ENCODE results near the gene ZNF714. TPM values are rescaled to one million over a fixed set of nuclear protein-coding genes. Genes with fewer than 3 reads are reported as not detected.
A peak's percentile ranks its signal among the peaks of the same experiment; 100 is the strongest.

ZNF714 gene
- total RNA-seq (ENCODE audit: low replicate concordance) = 1.7 and 9.7 TPM in 2 replicates

DNA sequence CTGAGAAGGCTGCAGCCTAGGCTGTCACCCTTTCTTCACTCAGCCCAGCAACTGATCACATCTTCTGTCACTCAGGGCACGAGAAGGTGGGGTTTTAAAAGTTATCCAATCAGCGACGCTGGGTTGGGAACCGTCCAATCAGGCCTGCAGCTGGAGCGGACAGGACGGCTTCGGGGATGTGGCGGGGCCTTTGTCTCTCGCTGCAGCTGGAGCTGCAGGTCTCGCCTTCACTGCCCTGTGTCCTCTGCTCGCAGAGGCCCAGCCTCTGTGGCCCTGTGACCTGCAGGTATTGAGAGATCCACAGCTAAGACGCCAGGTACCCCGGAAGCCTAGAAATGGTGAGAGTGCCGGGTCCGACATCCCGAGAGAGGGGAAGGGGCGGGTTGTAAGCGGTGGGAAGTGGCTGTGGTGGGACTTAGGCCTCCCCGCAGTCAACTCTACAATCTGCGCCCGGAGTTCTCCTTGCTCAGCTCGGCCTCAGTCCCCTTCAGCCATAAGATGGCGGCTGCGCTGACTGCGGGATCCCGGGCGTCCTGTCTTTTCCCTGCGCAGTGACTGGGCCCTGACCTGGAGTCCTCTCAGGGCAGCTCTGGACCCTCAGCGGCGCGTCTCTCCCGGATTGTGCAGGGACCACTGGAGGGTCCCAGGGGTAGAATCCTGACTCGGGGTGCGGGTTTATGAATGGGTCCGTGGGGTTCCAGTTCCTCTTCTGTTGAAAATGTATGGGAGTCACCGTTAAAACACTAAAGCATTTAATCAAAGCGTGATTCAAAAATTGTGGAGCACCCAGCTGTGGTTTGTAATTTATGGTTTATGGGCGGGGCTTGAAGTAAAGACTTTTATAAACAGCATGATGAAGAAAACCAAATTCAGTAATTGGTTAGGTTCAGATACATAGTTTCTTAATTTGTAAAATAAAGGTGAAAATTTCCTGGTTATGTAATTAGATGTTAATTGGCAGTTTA is at the start of gene ZNF714:
Gene ZNF714, plus strand, starts transcription at position 193 of the 965 bp plus-strand sequence. CDS start 16,066 bp downstream, outside the sequence.
- TF ChIP-seq, protein P1, sequence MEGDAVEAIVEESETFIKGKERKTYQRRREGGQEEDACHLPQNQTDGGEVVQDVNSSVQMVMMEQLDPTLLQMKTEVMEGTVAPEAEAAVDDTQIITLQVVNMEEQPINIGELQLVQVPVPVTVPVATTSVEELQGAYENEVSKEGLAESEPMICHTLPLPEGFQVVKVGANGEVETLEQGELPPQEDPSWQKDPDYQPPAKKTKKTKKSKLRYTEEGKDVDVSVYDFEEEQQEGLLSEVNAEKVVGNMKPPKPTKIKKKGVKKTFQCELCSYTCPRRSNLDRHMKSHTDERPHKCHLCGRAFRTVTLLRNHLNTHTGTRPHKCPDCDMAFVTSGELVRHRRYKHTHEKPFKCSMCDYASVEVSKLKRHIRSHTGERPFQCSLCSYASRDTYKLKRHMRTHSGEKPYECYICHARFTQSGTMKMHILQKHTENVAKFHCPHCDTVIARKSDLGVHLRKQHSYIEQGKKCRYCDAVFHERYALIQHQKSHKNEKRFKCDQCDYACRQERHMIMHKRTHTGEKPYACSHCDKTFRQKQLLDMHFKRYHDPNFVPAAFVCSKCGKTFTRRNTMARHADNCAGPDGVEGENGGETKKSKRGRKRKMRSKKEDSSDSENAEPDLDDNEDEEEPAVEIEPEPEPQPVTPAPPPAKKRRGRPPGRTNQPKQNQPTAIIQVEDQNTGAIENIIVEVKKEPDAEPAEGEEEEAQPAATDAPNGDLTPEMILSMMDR (IDR thresholded peaks at IDR 0.05; ENCODE audit: insufficient read depth, low read length) = no peak
- DNase-seq (ENCODE audit: low read depth) = peak; percentile 80
- peak within 1 kb of the TSS; percentile 71 for H3K4me3 ChIP-seq (ENCODE audit: low read depth, low read length)

DNA sequence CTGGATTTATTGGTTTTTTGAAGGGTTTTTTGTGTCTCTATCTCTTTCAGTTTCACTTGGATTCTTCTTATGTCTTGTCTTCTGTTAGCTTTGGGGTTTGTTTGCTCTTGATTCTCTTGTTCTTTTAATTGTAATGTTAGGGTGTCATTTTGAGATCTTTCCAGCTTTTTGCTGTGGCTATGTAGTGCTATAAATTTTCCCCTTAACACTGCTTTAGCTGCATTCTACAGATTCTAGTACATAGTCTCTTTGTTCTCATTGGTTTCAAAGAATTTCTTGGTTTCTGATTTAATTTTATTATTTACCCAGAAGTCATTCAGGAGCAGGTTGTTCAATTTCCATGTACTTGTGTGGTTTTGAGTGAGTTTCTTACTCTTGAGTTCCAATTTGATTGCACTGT is 37.0 kb upstream of the ZNF714 start:
- TF ChIP-seq, protein P1 (IDR thresholded peaks at IDR 0.05; ENCODE audit: insufficient read depth, low read length) = no peak
- H3K4me3 ChIP-seq (ENCODE audit: low read depth, low read length) = no peak overlapping the region
- DNase-seq (ENCODE audit: low read depth) = no peak

GRCh38 chr19:21046489-21046888 is 35.5 kb upstream of the ZNF714 start:
- DNase-seq (ENCODE audit: low read depth) = no peak
- no peak overlapping the region for H3K4me3 ChIP-seq (ENCODE audit: low read depth, low read length)
- TF ChIP-seq, protein P1 (IDR thresholded peaks at IDR 0.05; ENCODE audit: insufficient read depth, low read length) = no peak

- TF ChIP-seq, protein P1 (IDR thresholded peaks at IDR 0.05; ENCODE audit: insufficient read depth, low read length) = no peak
Measured at GRCh38 chr19:21047716-21048115, 34.3 kb upstream of the ZNF714 start.

DNA sequence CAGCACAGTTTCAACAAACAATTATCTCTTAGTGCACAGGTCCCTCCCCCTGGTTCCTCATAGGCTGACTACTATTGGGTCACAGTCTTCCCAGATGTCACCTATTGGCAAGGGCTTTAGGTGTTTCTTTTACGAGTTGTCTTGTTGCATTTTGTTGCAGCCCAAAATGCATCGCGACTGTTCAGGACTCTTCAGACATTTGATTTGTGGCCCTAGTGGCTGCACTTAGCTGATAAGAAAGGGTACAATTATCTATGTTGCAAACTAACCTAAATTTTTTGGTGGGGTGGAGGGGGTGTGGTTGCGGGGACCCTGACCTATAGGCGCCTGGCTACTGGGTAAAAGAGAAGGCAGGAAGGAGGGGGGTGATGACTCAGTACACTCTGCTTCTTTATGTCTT is 29.1 kb upstream of the ZNF714 start:
- DNase-seq (ENCODE audit: low read depth) = no peak
- no peak overlapping the region for H3K4me3 ChIP-seq (ENCODE audit: low read depth, low read length)
- TF ChIP-seq, protein P1 (IDR thresholded peaks at IDR 0.05; ENCODE audit: insufficient read depth, low read length) = no peak

More at GRCh38 chr19:21047716-21048115, 34.3 kb upstream of the ZNF714 start:
- no peak overlapping the region for H3K4me3 ChIP-seq (ENCODE audit: low read depth, low read length)
- no peak for DNase-seq (ENCODE audit: low read depth)

GRCh38 chr19:21065336-21065735 is 16.7 kb upstream of the ZNF714 start:
- DNase-seq (ENCODE audit: low read depth) = no peak
- TF ChIP-seq, protein P1 (IDR thresholded peaks at IDR 0.05; ENCODE audit: insufficient read depth, low read length) = no peak
- H3K4me3 ChIP-seq (ENCODE audit: low read depth, low read length) = no peak overlapping the region
